ENCODE measurements around the gene LGR6.
A peak's percentile ranks its signal among the peaks of the same experiment; 100 is the strongest.
"Not testable (repeated sequence)": the region's sequence is repeated elsewhere in the genome, so short reads cannot be mapped to it uniquely, and the experiment has no call there.

Gene LGR6

DNA sequence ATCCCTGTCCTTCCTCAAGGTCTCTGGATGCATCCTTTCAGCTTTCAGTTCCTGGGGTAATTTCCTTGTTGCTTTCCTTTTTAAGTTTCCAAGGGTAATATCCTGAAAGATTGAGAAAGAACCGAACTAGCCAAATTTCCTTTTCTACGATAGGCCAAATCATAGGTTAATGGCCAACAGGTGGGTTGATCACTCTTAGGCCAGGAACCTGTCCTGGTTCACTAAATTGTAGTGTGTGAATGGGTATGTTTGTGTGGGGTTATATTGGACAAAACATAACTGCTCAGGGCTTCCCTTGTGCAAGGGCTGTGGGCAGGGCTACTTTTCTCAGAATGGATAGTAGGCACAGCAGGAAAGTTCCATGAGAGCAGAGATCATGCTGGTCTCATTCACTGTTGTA, 131.0 kb downstream of the LGR6 start:
- no peak for DNase-seq (ENCODE audit: low read depth in 2 of 2)

DNA sequence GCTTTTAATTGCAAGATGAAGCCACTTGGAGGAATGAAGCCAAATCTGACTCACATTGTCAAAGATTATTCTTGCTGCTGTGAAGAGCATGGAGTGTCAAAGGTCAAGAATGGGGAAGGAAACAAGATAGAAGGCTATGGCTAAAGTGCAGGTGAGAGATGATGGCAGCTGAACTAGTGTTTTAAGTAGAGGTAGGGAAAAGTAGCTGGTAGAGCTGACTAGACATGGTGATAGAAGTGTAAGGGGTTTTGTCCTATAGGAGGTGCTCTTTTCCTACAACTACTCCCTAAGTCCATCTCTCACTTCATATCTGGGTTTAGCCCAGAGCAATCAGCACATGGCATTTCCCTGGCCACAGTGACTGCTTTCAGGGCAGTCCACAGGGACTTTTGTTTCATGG, 136.3 kb downstream of the LGR6 start:
- no peak for DNase-seq (ENCODE audit: low read depth in 2 of 2)

DNA sequence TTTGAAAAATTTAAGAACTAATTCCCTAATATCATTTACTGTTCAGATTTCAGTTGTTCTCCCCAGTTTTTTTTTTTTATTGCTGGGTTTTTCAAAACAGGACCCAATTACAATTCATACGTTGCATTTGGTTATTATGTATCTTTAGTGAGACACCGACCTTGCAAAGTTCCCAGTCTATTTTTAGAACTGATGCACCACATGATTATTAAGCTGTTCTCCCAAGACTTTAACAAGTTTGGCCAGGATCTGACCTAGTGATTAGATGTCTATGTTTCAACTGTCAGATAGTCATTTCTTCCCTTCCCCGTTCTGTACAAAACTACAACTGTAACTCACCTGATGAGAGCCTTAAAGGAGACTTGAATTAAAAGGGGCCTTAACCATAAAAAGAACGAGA, 140.3 kb downstream of the LGR6 start:
- no peak for DNase-seq (ENCODE audit: low read depth in 2 of 2)

DNA sequence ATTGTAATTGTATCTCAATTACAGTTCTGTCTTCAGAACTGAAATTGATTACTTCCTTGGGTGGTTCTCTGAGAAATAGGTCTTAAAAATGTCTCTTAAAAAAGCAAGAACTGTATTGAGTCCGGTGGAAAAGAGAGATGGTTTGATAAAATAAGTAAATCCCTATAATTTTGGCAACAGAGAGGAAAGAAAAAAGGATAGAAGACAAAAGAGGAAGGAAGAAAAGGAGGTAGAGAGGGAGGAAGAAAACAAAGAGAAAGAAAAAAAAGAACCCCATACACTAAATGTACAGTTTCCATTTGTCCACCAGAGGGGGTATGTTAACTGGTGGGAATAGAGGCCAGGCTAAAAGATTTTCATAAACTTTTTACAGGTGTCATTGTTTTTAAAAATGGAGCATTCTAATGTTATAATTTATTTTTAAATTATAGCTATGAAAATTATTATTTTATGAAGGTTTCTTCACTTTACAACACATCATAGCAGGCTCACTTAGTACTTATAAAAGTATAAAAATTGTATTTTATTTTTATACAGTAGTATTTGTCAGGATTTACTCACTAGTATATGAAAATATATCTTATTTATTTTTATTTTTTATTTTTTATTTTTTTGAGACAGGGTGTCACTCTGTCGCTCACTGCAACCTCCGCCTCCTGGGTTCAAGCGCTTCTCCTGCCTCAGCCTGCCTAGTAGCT, 150.2 kb downstream of the LGR6 start:
- peak in 1 of 2 experiments; percentile 24 for DNase-seq (ENCODE audit: low read depth in 2 of 2)

DNA sequence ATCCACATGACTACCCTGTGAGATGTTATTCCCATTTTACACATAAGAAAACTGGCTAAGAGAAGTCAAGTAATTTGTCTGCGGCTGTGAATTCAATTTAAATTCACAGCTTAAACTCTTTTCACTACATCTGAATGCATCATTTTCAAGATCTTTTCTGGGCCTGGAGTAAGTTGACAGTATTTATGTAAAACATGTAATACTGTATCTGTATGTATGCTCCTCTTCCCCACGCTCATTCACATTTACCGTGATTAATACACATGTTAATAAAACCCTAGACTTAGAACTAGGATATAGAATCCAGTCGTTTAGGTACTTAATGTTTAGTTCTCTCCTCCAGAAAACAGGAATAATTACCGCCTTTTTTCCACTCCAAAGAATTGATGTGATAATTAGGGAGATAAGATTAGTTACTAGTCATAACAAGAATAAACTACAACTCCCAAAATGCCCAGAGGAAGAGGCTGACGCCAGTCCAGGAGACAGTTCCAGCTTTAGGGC, 154.5 kb downstream of the LGR6 start:
- no peak for DNase-seq (ENCODE audit: low read depth in 2 of 2)

DNA sequence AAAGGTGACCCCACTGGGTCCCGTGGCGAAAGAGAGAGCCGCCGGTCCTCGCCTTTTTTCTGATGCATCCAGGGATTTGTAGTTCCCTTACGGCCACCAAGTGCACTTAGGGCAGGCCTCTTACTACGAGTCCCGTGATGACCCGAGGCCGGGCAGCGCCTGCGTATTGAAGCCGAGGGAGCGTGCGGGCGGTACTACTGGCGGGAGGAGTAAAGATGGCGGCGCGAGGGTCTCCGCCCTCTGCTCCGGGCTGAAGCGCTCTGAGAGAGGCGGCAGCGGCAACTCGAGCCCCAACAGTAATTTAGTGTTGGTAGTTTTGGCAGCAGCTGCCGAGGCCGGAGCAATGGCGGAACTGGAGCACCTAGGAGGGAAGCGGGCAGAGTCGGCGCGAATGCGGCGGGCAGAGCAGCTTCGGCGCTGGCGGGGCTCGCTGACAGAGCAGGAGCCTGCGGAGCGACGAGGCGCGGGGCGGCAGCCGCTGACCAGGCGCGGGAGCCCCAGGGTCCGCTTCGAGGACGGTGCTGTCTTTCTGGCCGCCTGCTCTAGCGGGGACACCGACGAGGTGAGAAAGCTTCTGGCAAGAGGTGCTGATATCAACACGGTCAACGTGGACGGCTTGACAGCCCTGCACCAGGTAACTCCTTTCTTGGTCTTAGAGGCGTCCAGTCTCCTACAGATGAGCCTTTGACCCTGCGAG, 155.1 kb downstream of the LGR6 start, which contains the start of gene PPP1R12B:
Gene PPP1R12B (plus strand): TSS at position 191 of the 697 bp plus-strand sequence. CDS start 153 bp downstream, at position 344.
- peak; percentile 97 to 98 for DNase-seq (ENCODE audit: low read depth in 2 of 2)

GRCh38 chr1:202349206-202349928, 155.8 kb downstream of the LGR6 start:
- DNase-seq (ENCODE audit: low read depth in 2 of 2) = no peak

GRCh38 chr1:202351725-202352124, 158.1 kb downstream of the LGR6 start:
- DNase-seq (ENCODE audit: low read depth in 2 of 2) = no peak

GRCh38 chr1:202352583-202353197, 159.1 kb downstream of the LGR6 start:
- DNase-seq (ENCODE audit: low read depth in 2 of 2) = not testable (repeated sequence)

DNA sequence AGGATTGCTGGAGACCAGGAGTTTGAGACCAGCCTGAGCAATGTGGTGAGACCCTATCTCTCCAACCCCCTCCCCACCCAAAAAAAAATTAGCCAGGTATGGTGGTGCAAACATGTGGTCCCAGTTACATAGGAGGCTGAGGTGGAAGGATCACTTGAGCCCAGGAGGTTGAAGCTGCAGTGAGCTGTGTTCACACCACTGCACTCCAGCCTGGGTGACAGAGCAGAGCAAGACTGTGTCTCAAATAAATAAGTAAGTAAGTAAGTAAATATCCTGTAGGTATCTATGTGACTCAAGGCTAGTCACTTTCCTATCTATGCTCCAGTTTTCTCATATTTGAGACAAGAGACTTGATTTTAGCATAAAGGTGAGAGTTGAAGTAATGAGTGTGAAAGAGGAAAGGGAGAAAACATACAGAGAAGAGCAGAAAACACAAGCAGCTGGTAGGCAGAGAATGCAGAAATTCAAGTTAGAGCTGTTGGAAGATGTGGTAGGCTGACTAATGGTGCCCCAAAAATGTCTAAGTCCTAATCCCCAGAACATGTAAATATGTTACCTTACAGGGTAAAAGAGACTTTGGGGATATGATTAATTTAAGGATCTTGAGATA, 162.4 kb downstream of the LGR6 start:
- no peak for DNase-seq (ENCODE audit: low read depth in 2 of 2)

DNA sequence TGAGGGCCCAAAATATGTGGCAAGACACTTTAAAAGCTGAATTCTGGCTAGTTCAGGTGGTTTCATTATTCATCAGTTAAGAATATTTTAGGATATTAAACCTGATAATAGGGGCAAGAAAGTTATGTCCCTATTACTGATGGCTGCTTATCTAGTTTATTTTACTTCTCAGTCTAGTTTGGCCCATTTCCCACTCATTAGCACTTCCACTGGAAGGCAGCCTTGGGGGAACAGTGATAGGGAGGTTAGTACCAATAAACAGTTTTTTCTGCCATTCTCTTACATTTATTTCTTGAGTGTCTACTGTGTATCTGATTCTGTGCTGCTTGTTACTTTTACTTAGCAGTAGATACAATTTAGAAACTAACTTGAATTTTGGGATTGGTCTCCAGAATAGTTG, 163.9 kb downstream of the LGR6 start:
- no peak for DNase-seq (ENCODE audit: low read depth in 2 of 2)

- no peak for DNase-seq (ENCODE audit: low read depth in 2 of 2)
These were observed 167.6 kb downstream of the LGR6 start for GRCh38 chr1:202361224-202361623.

- no peak for DNase-seq (ENCODE audit: low read depth in 2 of 2)
These were observed 168.1 kb downstream of the LGR6 start for GRCh38 chr1:202361701-202362100.

DNA sequence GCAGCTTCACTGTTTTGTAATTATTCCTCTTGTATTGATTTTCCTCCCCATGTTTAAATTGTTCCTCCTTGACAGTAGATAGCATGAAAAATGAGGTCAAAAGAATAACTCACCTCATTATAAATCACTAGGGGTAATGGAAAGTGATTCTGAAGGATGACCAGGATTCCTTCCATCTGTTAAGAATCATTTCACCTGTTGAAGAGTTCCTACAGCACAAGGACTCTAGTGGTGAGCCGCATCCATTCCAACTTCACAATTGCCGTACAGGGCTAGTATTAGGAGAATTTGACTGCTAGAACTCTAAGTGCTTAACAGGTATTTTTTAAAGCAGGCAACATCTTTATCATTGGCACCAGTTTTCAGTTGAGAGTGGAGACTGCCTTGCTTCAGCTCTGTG, 168.6 kb downstream of the LGR6 start:
- DNase-seq (ENCODE audit: low read depth in 2 of 2) = no peak

DNA sequence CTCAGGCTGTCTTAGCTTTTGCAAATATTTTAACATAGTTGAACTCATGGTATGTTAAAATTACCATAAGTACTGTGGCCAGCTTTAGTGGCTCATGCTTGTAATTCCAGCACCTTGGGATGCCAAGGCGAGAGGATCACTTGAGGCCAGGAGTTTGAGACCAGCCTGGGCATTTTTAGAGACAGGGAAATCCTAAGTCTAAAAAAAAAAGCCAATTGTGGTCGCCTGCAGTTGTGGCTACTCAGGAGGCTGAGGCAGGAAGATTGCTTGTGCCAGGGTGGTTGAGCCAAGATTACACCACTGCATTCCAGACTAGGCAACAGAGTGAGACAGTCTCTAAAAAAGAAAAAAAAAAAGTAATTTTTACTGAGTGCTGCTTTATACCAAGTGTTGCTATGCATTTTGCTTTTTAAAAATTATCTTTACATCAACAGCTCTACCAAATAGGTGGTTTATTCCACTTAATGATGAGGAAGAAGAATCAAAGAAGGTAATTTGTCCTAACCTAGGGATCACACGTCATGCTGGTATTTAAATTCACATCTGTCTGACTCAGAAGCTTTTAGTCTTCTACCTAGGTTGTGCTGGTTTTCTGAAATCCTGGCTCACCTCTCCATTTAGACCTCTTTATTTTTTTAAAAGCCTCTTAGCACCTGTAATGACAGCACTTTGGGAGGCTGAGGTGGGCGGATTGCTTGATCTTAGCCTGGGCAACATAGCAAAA, 171.7 kb downstream of the LGR6 start:
- DNase-seq (ENCODE audit: low read depth in 2 of 2) = no peak

DNA sequence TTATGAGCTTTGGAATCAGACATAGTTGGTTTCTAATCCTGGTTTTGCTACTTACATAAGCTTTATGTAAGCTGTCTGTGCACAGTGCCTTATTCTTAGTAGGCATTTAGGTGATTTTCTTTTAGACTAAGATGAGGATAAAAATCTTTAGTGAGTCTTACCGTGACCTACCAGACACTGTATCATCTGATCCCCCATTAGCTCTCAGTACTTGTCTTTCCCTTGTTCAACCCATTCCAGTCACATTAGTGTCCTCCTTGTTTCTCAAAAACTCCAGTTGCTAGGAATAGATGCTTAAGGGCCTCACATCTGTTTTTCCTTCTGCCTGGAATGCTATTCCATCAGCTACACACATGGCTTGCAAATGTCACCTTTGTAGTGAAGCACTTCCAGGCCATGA, 173.7 kb downstream of the LGR6 start:
- DNase-seq (ENCODE audit: low read depth in 2 of 2) = peak; percentile 26 to 37

Measured in fibroblast of skin of left quadriceps (primary cell).